ENCODE data around the gene PGM5. TPM values are rescaled to one million over a fixed set of nuclear protein-coding genes. Genes with fewer than 3 reads are reported as not detected.

PGM5 gene
- total and polyA plus RNA-seq, 2 of the 8 experiments (the other 6 are each of a cell fraction or from before 2014, with no cell fraction given) = not detected

- 75% methylated on average over 1 of the region's 1 CpG; no CpG with 5 or more reads in 1 of the 2 experiments for WGBS, 2 experiments (ENCODE audit: extremely low coverage in 1 of 2, insufficient coverage in 1 of 2, insufficient read length in 1 of 2, insufficient replicate concordance in 2 of 2, low coverage in 1 of 2, low lambda C conversion rate in 2 of 2, missing lambda C conversion rate in 1 of 2)
- no peaks in the 10 kb centered on the region for H4K20me1 ChIP-seq (replicated peaks in 1 of 2; ENCODE audit: control insufficient read depth in 1 of 2, insufficient read depth in 2 of 2, low read length in 2 of 2)
- no peak overlapping the region for H3K4ac ChIP-seq (replicated peaks; ENCODE audit: insufficient read length, low read depth, low read length)
- no peak for FAIRE-seq
- no peak overlapping the region for H3K18ac ChIP-seq (ENCODE audit: extremely low read depth, low read length)
- H2BK120ac ChIP-seq (replicated peaks; ENCODE audit: low read depth, low read length) = no peak overlapping the region
- H3K56ac ChIP-seq (replicated peaks; ENCODE audit: insufficient read length, low read depth, low read length) = no peak overlapping the region
- no peaks in the 10 kb centered on the region for H3K23me2 ChIP-seq (ENCODE audit: low read depth, low read length)
- H3K14ac ChIP-seq (ENCODE audit: insufficient read length) = no peak overlapping the region
- H4K8ac ChIP-seq (ENCODE audit: extremely low read depth, insufficient read depth, low read length) = no peak overlapping the region
- H4K91ac ChIP-seq (replicated peaks; ENCODE audit: insufficient read length, low read length) = no peak overlapping the region
- H2BK15ac ChIP-seq (ENCODE audit: low read length) = no peak overlapping the region
- no peak overlapping the region for H4K5ac ChIP-seq (ENCODE audit: insufficient read length, low read depth, low read length)
- no peak overlapping the region for H2BK5ac ChIP-seq (ENCODE audit: low read depth, low read length)
- H3K27ac ChIP-seq (ENCODE audit: low read depth, low read length) = no peak overlapping the region
- H3K9me3 ChIP-seq (ENCODE audit: insufficient read depth in 2 of 2, low read depth in 1 of 2, low read length in 1 of 2) = no peaks in the 10 kb centered on the region
- H3K9ac ChIP-seq (replicated peaks in 1 of 4; ENCODE audit: extremely low read depth in 1 of 4, low read depth in 3 of 4, low read length in 3 of 4) = no peak overlapping the region
- H3K27me3 ChIP-seq (replicated peaks in 1 of 4; ENCODE audit: control insufficient read depth in 3 of 4, extremely low read depth in 1 of 4, insufficient read depth in 3 of 4, low read length in 3 of 4) = no peaks in the 10 kb centered on the region; a peak in 1 of 7 replicates
- no peaks in the 10 kb centered on the region for H3K4me1 ChIP-seq (replicated peaks in 1 of 4; ENCODE audit: control insufficient read depth in 3 of 4, insufficient read depth in 4 of 4, low read length in 3 of 4)
- no peak overlapping the region for H3K4me3 ChIP-seq (ENCODE audit: extremely low read depth in 1 of 4, insufficient read depth in 2 of 4, low read depth in 3 of 4, low read length in 4 of 4)
- H3K23ac ChIP-seq (ENCODE audit: insufficient read length) = no peak overlapping the region
- H2BK12ac ChIP-seq (ENCODE audit: low read depth, low read length) = no peak overlapping the region
- no peaks in the 10 kb centered on the region for H3K36me3 ChIP-seq (ENCODE audit: control insufficient read depth in 2 of 4, insufficient read depth in 4 of 4, low read length in 3 of 4)
- H2BK20ac ChIP-seq (ENCODE audit: low read length) = no peak overlapping the region
- no peak for DNase-seq (ENCODE audit: low read depth in 1 of 2, low spot score in 2 of 2)
- no peaks in the 10 kb centered on the region for H3K79me2 ChIP-seq (ENCODE audit: control insufficient read depth in 1 of 2, insufficient read depth in 2 of 2, low read length in 2 of 2)
- H2AFZ ChIP-seq (ENCODE audit: low read length) = no peak overlapping the region
- CTCF ChIA-PET (ENCODE audit: partially characterized antibody) = interaction anchor here (0.9 to 1.0 kb wide), 2 partner anchors 12 to 14 kb away, joined by 3 to 4 read pairs; no protein-coding TSS in a partner anchor
- no peaks in the 10 kb centered on the region for H3K79me1 ChIP-seq (ENCODE audit: low read depth, low read length)
- no peak overlapping the region for H3K4me2 ChIP-seq (ENCODE audit: insufficient read depth in 1 of 2, low read depth in 2 of 2, low read length in 2 of 2)
- POLR2A ChIA-PET (ENCODE audit: partially characterized antibody) = no interaction called here
- no peak overlapping the region for H2AK5ac ChIP-seq (ENCODE audit: low read depth, low read length)
- TF ChIP-seq SIN3A (conservative IDR thresholded peaks at IDR 0.05 in 1 of 2, IDR thresholded peaks at IDR 0.05 in 1 of 2; ENCODE audit: low read depth in 1 of 2, low read length in 2 of 2) (no peak), CEBPB (IDR thresholded peaks at IDR 0.05; ENCODE audit: low read depth, low read length) (no peak), CHD2 (IDR thresholded peaks at IDR 0.05; ENCODE audit: low read length) (no peak), TCF12 (IDR thresholded peaks at IDR 0.05; ENCODE audit: low read depth, low read length) (no peak), SP4 (IDR thresholded peaks at IDR 0.05; ENCODE audit: low read length) (no peak), JUN (IDR thresholded peaks at IDR 0.05; ENCODE audit: low read depth, low read length) (no peak), BCL11A (IDR thresholded peaks at IDR 0.05; ENCODE audit: low read depth in 2 of 2, low read length in 2 of 2) (no peak), BRCA1 (IDR thresholded peaks at IDR 0.05; ENCODE audit: low read depth, low read length) (no peak), CBX5 (IDR thresholded peaks at IDR 0.05; ENCODE audit: low read depth, low read length) (no peak), ASH2L (IDR thresholded peaks at IDR 0.05; ENCODE audit: low read length) (no peak), GTF2F1 (IDR thresholded peaks at IDR 0.05; ENCODE audit: borderline replicate concordance, low read depth, low read length) (no peak), RXRA (IDR thresholded peaks at IDR 0.05; ENCODE audit: insufficient read depth, low read depth, low read length) (no peak), USF2 (IDR thresholded peaks at IDR 0.05; ENCODE audit: low read length) (no peak), KDM1A (IDR thresholded peaks at IDR 0.05; ENCODE audit: borderline replicate concordance, low read length) (no peak), KDM5A (IDR thresholded peaks at IDR 0.05; ENCODE audit: low read length) (no peak)
Measured at GRCh38 chr9:68431307-68431706, 74.9 kb downstream of the PGM5 start.
